Transverse colon (tissue), 4 donors: ENCODE results near the gene FAIM2.

ENCODE experiments used
- POLR2A ChIP-seq: fragments of 450-650 bp; IDR thresholded peaks from one replicate; pipeline ENCODE4 v1.6.1; 2016; ENCODE audit warnings: antibody characterized with exemption, mild to moderate bottlenecking, moderate library complexity
- POLR2AphosphoS5 ChIP-seq, 3 donors: sonication (generic); formaldehyde crosslinking; IDR thresholded peaks; one replicate each; pipeline ENCODE4 v1.6.1; 2016; ENCODE audit warnings: antibody characterized with exemption in 3 of 3
- TF ChIP-seq, protein P1 (sequence below), 5 experiments: fragments of 200-600 bp in 3 of 5; fragments of 450-650 bp in 2 of 5; sonication (generic) in 3 of 5; IDR thresholded peaks; 1 replicate in 2 of 5; 2 replicates in 3 of 5; pipeline ENCODE4 v1.5.1; 2016 to 2017; ENCODE audit warnings: antibody characterized with exemption in 5 of 5, inconsistent platforms in 3 of 5, mild to moderate bottlenecking in 2 of 5, moderate library complexity in 1 of 5

DNA sequence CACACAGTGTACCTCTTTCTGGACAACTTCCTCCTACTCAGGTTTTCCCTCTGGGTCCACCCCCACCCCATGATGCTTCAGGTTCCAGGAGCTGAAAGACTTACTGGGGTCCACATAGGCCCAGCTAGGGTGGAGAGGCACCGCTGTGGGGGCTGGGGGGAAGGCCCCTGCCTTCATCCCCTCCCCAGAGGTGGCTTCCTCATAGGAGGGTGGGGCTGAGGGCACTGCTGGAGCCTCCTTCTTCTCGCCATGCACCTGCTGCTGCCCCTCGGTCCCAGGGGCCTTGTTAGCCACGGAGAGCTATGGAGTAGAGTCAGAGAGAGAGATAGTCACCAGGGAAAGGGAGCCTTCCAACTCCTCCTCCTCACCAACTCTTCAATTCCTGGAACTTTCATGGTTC lies 2.7 kb downstream of the FAIM2 start:
- TF ChIP-seq, protein P1, sequence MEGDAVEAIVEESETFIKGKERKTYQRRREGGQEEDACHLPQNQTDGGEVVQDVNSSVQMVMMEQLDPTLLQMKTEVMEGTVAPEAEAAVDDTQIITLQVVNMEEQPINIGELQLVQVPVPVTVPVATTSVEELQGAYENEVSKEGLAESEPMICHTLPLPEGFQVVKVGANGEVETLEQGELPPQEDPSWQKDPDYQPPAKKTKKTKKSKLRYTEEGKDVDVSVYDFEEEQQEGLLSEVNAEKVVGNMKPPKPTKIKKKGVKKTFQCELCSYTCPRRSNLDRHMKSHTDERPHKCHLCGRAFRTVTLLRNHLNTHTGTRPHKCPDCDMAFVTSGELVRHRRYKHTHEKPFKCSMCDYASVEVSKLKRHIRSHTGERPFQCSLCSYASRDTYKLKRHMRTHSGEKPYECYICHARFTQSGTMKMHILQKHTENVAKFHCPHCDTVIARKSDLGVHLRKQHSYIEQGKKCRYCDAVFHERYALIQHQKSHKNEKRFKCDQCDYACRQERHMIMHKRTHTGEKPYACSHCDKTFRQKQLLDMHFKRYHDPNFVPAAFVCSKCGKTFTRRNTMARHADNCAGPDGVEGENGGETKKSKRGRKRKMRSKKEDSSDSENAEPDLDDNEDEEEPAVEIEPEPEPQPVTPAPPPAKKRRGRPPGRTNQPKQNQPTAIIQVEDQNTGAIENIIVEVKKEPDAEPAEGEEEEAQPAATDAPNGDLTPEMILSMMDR (IDR thresholded peaks at IDR 0.05) = no peak
- TF ChIP-seq POLR2AphosphoS5 (IDR thresholded peaks at IDR 0.05) (no peak), POLR2A (no peak)
